Heart left ventricle (tissue), 13 donors: ENCODE measurements around the gene ARID3B.

Experiments
- POLR2A ChIP-seq, 2 donors: fragments of 450-650 bp; IDR thresholded peaks; one replicate each; pipeline ENCODE4 v1.6.1; 2017; ENCODE audit warnings: antibody characterized with exemption in 2 of 2, mild to moderate bottlenecking in 2 of 2, moderate library complexity in 2 of 2
- TF ChIP-seq, protein P1 (sequence below), 12 donors: fragments of 200-600 bp; sonication (generic) in 4 of 12; IDR thresholded peaks; one replicate each; pipeline versions ENCODE4 v1.5.0 to v1.8.0; 2018 to 2022; ENCODE audit warnings: antibody characterized with exemption in 12 of 12, mild to moderate bottlenecking in 5 of 12
- donor health status: ischemic (EF 13 %, LVEDD 7.1; RV severe dilation, severe dysfunction).
- donor health status: DM: no; HTN: yes; CAD: no.
- donor health status: DM: no; HTN: no; CAD: no.
- donor health status: ischemic (EF 25% LVEDD 6.9; RV normal size, moderate dysfunction).
- donor health status: ischemic (EF 25% LVEDD 5.7; RV mildly dilated, moderate dysfunction).
- donor health status: ischemic (EF 35%, LVEDD 5.7; RV mildly dilated, moderate dysfunction).
- donor health status: nonischemic (EF 11% LVEDD 7.7; RV severe dilation, severe dysfunction).
- donor health status: DM: yes; HTN: yes; CAD: no.
- donor health status: PGD.
- donor health status: ischemic (EF 29% LVEDD 5.4; RV normal size, mild dysfunction).
- donor health status: nonischemic (EF 23%, LVEDD 6.1; RV moderate dilation, normal function).

DNA sequence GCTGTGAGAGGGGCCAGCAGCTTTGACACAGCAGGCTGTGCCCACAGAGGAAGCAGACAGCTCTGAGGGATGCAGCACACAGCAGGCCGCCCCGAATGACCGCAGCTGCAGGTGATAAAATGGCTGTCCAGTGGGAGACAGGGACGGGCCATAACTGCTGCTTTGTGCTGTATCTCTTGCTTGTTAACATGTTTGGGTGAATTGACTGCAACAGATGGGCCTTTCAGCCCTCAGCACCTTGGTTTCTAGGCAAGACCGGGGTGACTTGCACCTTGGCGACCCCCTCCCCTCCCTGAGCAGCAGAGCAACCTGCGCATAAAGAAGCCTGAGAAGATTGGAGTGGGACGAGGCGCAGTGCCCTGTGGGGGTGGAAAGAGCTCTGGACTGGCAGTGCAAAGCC, 38.0 kb downstream of the ARID3B start:
- TF ChIP-seq, protein P1, sequence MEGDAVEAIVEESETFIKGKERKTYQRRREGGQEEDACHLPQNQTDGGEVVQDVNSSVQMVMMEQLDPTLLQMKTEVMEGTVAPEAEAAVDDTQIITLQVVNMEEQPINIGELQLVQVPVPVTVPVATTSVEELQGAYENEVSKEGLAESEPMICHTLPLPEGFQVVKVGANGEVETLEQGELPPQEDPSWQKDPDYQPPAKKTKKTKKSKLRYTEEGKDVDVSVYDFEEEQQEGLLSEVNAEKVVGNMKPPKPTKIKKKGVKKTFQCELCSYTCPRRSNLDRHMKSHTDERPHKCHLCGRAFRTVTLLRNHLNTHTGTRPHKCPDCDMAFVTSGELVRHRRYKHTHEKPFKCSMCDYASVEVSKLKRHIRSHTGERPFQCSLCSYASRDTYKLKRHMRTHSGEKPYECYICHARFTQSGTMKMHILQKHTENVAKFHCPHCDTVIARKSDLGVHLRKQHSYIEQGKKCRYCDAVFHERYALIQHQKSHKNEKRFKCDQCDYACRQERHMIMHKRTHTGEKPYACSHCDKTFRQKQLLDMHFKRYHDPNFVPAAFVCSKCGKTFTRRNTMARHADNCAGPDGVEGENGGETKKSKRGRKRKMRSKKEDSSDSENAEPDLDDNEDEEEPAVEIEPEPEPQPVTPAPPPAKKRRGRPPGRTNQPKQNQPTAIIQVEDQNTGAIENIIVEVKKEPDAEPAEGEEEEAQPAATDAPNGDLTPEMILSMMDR (IDR thresholded peaks at IDR 0.05): no peak
- no peak for TF ChIP-seq POLR2A (IDR thresholded peaks at IDR 0.05)
